22Rv1 (cell line): ENCODE data around the gene HPS3.

ENCODE experiments used
- H3K27ac ChIP-seq: fragments of 450-650 bp; 2 replicates; pipeline ENCODE4 v1.5.1; 2017
- CTCF ChIP-seq: fragments of 450-650 bp; IDR thresholded peaks from 2 replicates; pipeline ENCODE4 v1.5.1; 2017; ENCODE audit warnings: mild to moderate bottlenecking
- ZFX ChIP-seq: fragments of 450-650 bp; IDR thresholded peaks from 2 replicates; pipeline ENCODE4 v1.6.1; 2017; ENCODE audit warnings: antibody characterized with exemption, borderline replicate concordance

The HPS3 gene

GRCh38 chr3:149129326-149130205 lies at the start of gene HPS3:
Gene HPS3 (plus strand): TSS chr3:149129638. CDS start chr3:149129724, 86 bp downstream.
- peak within 1 kb of the TSS; percentile 77 for H3K27ac ChIP-seq
- 0 out of 2 replicates have a peak, but pooled peaks have one; percentile 13 for TF ChIP-seq CTCF
- no peak for TF ChIP-seq ZFX

GRCh38 chr3:149080011-149080698 lies 49.3 kb upstream of the HPS3 start:
- no peak overlapping the region for H3K27ac ChIP-seq
- TF ChIP-seq CTCF (no peak), ZFX (no peak)

GRCh38 chr3:149080699-149081091 lies 48.7 kb upstream of the HPS3 start:
- no peak overlapping the region for H3K27ac ChIP-seq
- TF ChIP-seq CTCF (no peak), ZFX (no peak)

GRCh38 chr3:149081772-149082171 lies 47.7 kb upstream of the HPS3 start:
- TF ChIP-seq CTCF = no peak
- TF ChIP-seq ZFX = no peak
- no peak overlapping the region for H3K27ac ChIP-seq

- TF ChIP-seq CTCF = no peak
- TF ChIP-seq ZFX = no peak
- peak overlapping the region; percentile 80 for H3K27ac ChIP-seq
Observed at GRCh38 chr3:149085828-149086231, 43.6 kb upstream of the HPS3 start.

- TF ChIP-seq ZFX = no peak
- TF ChIP-seq CTCF = no peak
- H3K27ac ChIP-seq = peak within 1 kb of the TSS; percentile 80
Observed at GRCh38 chr3:149086232-149086988, 43.0 kb upstream of the HPS3 start, which contains the start of gene HLTF. Gene HLTF (minus strand): TSS chr3:149086533. CDS start chr3:149086336, 197 bp downstream.
